Ascending aorta (tissue), 2 donors: ENCODE results near the gene SLC30A3. TPM values are rescaled to one million over a fixed set of nuclear protein-coding genes. Genes with fewer than 3 reads are reported as not detected.
A peak's percentile ranks its signal among the peaks of the same experiment; 100 is the strongest.

Experiments used
- DNase-seq, 2 donors: peaks; one replicate each; pipeline ENCODE4 v3.0.0-alpha.2; 2019; ENCODE audit warnings: low spot score in 2 of 2
- H3K27ac ChIP-seq, 2 donors: fragments of 200-600 bp; sonication (generic); one replicate each; pipeline ENCODE4 v1.5.1; 2016 to 2017; ENCODE audit warnings: mild to moderate bottlenecking in 1 of 2
- H3K27me3 ChIP-seq: fragments of 200-600 bp; sonication (generic); one replicate; pipeline ENCODE4 v1.5.1; 2017
- H3K36me3 ChIP-seq, 2 donors: fragments of 200-600 bp; sonication (generic); one replicate each; pipeline ENCODE4 v1.5.1; 2016
- H3K4me1 ChIP-seq, 2 donors: fragments of 200-600 bp; sonication (generic); one replicate each; pipeline ENCODE4 v1.5.1; 2016 to 2017; ENCODE audit warnings: mild to moderate bottlenecking in 1 of 2
- H3K4me3 ChIP-seq, 2 donors: fragments of 200-600 bp; sonication (generic); one replicate each; pipeline ENCODE4 v1.5.1; 2016 to 2017; ENCODE audit warnings: mild to moderate bottlenecking in 1 of 2
- H3K9me3 ChIP-seq, 2 donors: fragments of 200-600 bp; sonication (generic); one replicate each; pipeline ENCODE4 v1.5.1; 2016
- CTCF ChIP-seq, 3 experiments: fragments of 200-600 bp in 2 of 3; fragments of 450-650 bp in 1 of 3; sonication (generic) in 2 of 3; IDR thresholded peaks; one replicate each; pipeline ENCODE4 v1.5.1; 2016 to 2019; ENCODE audit warnings: antibody characterized with exemption in 3 of 3, mild to moderate bottlenecking in 1 of 3, moderate library complexity in 1 of 3
- intact Hi-C: fragments of 100-400 bp; cut with DNase I; formaldehyde crosslinking; loops from one replicate; pipeline ENCODE4 v1.15.1; 2023
- total RNA-seq: library from RNA; depleted of rRNA; stranded (reverse); fragments of >200 nt; gene quantifications from one replicate; pipeline ENCODE4 v1.1.0, GENCODE V29; 2016

The SLC30A3 gene
- total RNA-seq, 1 donor from 2014 or later: 7.6 TPM

- peak in 1 of 2 donors; percentile 73 for DNase-seq
- H3K27me3 ChIP-seq: no peaks in the 10 kb centered on the region
- H3K4me3 ChIP-seq: no peak overlapping the region
- peaks cover 0 to 10% of the 10 kb centered on the region in 2 donors for H3K4me1 ChIP-seq
- peak overlapping the region in 1 of 2 donors; percentile 18 for H3K27ac ChIP-seq
- H3K36me3 ChIP-seq: no peaks in the 10 kb centered on the region
- H3K9me3 ChIP-seq: no peaks in the 10 kb centered on the region
- intact Hi-C loops: no loop called here
- TF ChIP-seq CTCF (IDR thresholded peaks at IDR 0.05): peak; percentile 38 to 55 (median 46)
Observed at GRCh38 chr2:27249891-27250651, 12.8 kb downstream of the SLC30A3 start.

- no peak for TF ChIP-seq CTCF (IDR thresholded peaks at IDR 0.05)
- H3K9me3 ChIP-seq: no peaks in the 10 kb centered on the region
- intact Hi-C loops: no loop called here
- no peaks in the 10 kb centered on the region for H3K27me3 ChIP-seq
- H3K4me1 ChIP-seq: peaks cover 0 to 10% of the 10 kb centered on the region in 2 donors
- no peak for DNase-seq
- H3K27ac ChIP-seq: peak overlapping the region; percentile 18 to 48
- H3K36me3 ChIP-seq: peaks cover 0 to under 1% of the 10 kb centered on the region in 2 donors
- no peak overlapping the region for H3K4me3 ChIP-seq
Observed at GRCh38 chr2:27249159-27249890, 13.5 kb downstream of the SLC30A3 start.

- no peak overlapping the region for H3K27ac ChIP-seq
- peaks cover 10 to 14% of the 10 kb centered on the region in 2 donors for H3K36me3 ChIP-seq
- DNase-seq: no peak
- no peaks in the 10 kb centered on the region for H3K27me3 ChIP-seq
- no peaks in the 10 kb centered on the region for H3K9me3 ChIP-seq
- H3K4me1 ChIP-seq: peaks cover 0 to 10% of the 10 kb centered on the region in 2 donors
- H3K4me3 ChIP-seq: no peak overlapping the region
- intact Hi-C loops: no loop called here
- TF ChIP-seq CTCF (IDR thresholded peaks at IDR 0.05): no peak
Observed at GRCh38 chr2:27247893-27248292, 15.0 kb downstream of the SLC30A3 start.

- no peak overlapping the region for H3K4me3 ChIP-seq
- DNase-seq: no peak
- no peaks in the 10 kb centered on the region for H3K27me3 ChIP-seq
- no peak overlapping the region for H3K27ac ChIP-seq
- TF ChIP-seq CTCF (IDR thresholded peaks at IDR 0.05): no peak
- intact Hi-C loops: no loop called here
- H3K36me3 ChIP-seq: peaks cover 30 to 37% of the 10 kb centered on the region in 2 donors
- peaks cover 0 to 10% of the 10 kb centered on the region in 2 donors for H3K4me1 ChIP-seq
- no peaks in the 10 kb centered on the region for H3K9me3 ChIP-seq
Observed at GRCh38 chr2:27245626-27246025, 17.2 kb downstream of the SLC30A3 start.

- H3K9me3 ChIP-seq: no peaks in the 10 kb centered on the region
- H3K4me1 ChIP-seq: peaks cover 0 to 10% of the 10 kb centered on the region in 2 donors
- intact Hi-C loops: no loop called here
- H3K36me3 ChIP-seq: peaks cover 33 to 42% of the 10 kb centered on the region in 2 donors
- TF ChIP-seq CTCF (IDR thresholded peaks at IDR 0.05): no peak
- no peak overlapping the region for H3K4me3 ChIP-seq
- no peak for DNase-seq
- H3K27me3 ChIP-seq: no peaks in the 10 kb centered on the region
- H3K27ac ChIP-seq: no peak overlapping the region
Observed at GRCh38 chr2:27245116-27245515, 17.7 kb downstream of the SLC30A3 start.
